Fibroblast of pulmonary artery (primary cell): Measurements from ENCODE around the gene LMO2.
"Not testable (repeated sequence)": the region's sequence is repeated elsewhere in the genome, so short reads cannot be mapped to it uniquely, and the experiment has no call there.

Source experiments
- DNase-seq: peaks from one replicate; pipeline ENCODE4 v3.0.0-alpha.2; 2010; ENCODE audit warnings: low read depth
- H3K4me3 ChIP-seq: replicated peaks from 2 replicates; pipeline ENCODE4 v1.5.1; 2011; ENCODE audit warnings: low read depth, mild to moderate bottlenecking, control low read depth, low read length, moderate library complexity
- TF ChIP-seq, protein P1 (sequence below): IDR thresholded peaks from 2 replicates; pipeline ENCODE4 v1.5.1; 2011; ENCODE audit warnings: mild to moderate bottlenecking, control low read depth, low read length, inconsistent platforms; ENCODE audit errors: missing control alignments

LMO2 gene

DNA sequence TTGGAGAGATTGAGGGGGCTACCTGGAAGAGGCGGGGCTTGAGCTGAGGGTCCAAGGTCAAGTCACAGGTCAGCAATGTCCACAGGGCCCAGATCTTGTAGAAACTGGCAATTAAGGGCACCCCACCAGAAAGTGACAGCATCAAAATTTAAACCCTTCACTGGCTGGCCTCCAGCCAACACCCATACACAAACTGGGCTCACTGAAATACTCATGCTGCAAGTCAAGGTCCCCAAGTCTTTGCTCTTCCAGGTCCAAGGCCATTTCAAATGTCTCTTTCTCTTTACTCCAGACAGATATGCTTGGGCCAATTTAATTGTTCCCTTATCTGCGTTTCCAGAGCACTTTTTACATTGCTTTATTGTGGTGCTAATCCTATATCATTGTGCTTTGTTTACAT lies 36.4 kb downstream of the LMO2 start:
- no peak overlapping the region for H3K4me3 ChIP-seq
- no peak for DNase-seq
- TF ChIP-seq, protein P1, sequence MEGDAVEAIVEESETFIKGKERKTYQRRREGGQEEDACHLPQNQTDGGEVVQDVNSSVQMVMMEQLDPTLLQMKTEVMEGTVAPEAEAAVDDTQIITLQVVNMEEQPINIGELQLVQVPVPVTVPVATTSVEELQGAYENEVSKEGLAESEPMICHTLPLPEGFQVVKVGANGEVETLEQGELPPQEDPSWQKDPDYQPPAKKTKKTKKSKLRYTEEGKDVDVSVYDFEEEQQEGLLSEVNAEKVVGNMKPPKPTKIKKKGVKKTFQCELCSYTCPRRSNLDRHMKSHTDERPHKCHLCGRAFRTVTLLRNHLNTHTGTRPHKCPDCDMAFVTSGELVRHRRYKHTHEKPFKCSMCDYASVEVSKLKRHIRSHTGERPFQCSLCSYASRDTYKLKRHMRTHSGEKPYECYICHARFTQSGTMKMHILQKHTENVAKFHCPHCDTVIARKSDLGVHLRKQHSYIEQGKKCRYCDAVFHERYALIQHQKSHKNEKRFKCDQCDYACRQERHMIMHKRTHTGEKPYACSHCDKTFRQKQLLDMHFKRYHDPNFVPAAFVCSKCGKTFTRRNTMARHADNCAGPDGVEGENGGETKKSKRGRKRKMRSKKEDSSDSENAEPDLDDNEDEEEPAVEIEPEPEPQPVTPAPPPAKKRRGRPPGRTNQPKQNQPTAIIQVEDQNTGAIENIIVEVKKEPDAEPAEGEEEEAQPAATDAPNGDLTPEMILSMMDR, result no peak

DNA sequence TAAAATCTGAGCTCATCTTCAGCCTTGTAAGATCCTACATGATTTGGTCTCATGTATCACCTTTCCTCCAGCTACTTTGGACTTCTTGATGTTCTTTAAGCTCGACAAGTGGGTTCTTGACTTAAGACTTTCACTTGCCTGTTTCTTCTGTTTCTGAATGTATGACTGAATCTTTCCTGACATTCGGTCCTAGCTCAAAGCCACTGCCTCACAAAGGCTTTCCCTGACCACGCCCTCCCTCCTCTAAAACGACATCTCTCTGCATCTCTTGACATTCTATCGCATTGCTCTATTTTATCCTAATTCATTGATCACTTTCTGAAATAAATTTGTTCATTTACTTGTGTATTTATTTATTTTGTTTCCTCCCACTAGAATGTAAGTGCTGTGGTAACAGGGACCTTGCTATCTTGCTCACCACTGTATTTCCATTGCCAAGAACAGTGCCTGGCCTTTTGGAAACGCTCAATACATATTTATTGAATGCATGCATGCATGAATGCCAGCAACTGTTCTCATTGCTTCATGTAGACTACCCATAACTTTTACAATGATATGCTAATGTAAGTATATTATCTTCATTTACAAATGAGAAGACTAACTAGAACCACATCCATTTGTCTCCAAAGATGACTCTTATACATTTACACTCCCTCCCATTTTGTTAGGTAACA lies 43.0 kb downstream of the LMO2 start:
- no peak for DNase-seq
- TF ChIP-seq, protein P1, result no peak
- H3K4me3 ChIP-seq, result no peak overlapping the region

DNA sequence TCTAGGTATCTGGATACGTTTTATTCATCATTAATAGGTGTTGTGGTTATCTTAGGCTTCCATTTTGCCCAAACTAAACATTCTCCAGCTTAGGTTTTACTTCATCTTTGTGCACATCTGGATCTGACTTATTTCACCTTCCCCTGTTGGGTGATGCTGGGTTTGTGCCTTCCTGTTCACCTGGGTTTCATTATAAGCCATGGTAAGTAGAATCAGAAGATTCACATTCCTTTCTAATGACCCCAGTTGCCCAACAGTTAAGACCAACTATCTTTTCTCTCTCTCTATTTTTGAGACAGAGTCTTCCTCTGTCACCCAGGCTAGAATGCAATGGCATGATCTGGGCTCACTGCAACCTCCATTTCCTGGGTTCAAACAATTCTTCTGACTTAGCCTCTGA lies 44.6 kb downstream of the LMO2 start:
- TF ChIP-seq, protein P1, result no peak
- no peak overlapping the region for H3K4me3 ChIP-seq
- no peak for DNase-seq

DNA sequence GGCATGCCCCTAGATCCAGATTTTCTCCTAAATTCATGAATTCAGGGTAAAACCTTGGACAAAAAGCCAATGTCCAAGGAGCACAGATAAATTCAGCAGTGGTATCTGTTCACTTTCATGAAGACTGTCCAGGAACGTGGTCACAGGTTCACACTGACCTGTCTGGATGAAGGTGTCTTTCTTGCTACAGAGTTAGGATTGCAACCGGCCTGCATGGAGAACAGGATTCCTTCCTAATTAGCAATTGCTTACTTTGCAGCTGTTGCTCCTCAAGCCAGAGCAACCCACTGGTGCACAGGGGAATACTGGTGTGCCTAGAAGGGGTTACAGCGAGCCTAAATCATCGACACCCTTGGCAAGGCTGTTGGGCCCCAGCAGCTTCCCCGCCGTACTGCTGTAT lies 47.6 kb downstream of the LMO2 start:
- H3K4me3 ChIP-seq, result no peak overlapping the region
- TF ChIP-seq, protein P1, result no peak
- no peak for DNase-seq

DNA sequence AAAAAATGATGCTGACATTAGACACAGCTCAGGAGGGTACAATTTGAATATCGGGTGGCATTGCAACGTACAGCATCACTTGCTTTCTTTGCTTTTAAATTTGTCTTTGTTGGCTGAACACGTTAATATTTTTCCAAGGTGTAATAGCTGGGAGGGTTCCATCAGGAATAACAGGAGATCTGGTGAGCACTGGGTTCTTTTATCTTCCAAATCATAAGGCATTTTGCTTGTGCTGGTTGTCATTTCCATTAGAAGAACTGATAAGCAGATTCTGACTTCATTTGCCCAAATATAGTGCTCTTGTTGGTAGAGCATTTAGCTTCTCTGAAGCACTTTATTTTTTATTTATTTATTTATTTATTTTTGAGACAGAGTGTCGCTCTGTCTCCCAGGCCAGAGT lies 48.9 kb downstream of the LMO2 start:
- DNase-seq, result no peak
- TF ChIP-seq, protein P1, result no peak
- H3K4me3 ChIP-seq, result no peak overlapping the region

DNA sequence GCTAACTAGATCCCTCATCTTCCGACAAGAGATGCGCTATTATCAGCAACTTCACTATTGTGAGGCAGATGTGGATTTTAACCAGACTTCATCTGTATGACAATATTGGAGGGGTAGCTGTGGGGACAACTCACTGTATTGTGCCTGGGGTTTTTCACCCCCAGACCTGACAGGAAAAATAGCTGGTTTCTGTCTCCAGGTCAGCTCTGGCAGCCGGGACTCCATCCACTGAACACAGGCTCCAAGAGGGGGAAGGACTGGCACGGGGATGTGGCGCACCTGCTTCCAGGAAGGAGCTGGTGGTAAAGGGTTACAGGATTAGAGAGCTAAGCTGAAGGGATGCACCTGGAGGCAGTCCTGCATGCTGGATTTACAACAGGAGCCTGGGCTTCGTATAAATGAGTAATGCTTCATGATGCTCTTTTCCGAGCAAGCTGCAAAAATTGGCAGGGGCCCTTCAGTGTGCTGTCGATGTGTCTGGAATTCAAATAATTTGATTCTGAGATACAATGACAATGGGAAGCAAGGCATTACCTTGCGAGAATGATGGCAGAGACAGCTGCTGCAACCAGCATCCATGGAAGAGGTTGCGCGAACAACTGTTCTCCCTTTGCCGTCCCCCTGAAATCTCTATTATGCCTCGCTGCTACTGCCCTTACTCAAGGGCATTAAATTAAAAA lies 49.5 kb downstream of the LMO2 start:
- TF ChIP-seq, protein P1, result no peak
- no peak overlapping the region for H3K4me3 ChIP-seq
- no peak for DNase-seq

DNA sequence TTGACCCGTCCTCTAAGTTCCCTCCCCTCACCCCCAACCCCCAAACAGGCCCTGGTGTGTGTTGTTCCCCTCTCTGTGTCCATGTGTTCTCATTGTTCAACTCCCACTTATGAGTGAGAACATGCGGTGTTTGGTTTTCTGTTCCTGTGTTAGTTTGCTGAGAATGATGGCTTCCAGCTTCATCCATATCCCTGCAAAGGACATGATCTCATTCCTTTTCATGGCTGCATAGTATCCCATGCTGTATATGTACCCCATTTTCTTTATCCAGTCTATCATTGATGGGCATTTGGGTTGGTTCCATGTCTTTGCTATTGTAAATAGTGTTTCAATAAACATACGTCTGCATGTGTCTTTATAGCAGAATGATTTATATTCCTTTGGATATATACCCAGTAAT lies 53.6 kb downstream of the LMO2 start:
- DNase-seq, H3K4me3 ChIP-seq: not testable (repeated sequence)

DNA sequence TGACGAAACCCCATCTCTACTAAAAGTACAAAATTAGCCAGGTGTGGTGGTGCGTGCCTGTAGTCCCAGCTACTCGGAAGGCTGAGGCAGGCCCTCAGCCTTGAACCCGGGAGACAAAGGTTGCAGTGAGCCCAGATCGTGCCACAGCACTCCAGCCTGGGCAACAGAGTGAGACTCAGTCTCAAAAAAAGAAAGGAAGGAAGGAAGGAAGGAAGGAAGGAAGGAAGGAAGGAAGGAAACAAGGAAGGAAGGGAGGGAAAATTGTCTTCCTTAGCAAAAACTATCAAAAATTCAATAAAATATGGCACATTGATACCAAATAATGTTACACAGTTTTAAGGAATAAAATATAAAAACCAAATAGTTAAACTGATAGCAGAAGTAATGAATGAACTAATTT lies 54.5 kb downstream of the LMO2 start:
- not testable (repeated sequence) for H3K4me3 ChIP-seq, DNase-seq
